ENCODE measurements around the gene OR2AG2.

Gene OR2AG2

GRCh38 chr11:6799402-6799801 is 27.6 kb upstream of the OR2AG2 start, which contains the start of gene OR6A2:
Gene OR6A2, minus strand, starts transcription at chr11:6799689. Its CDS starts 3,981 bp downstream, at chr11:6795708.
- ChIA-PET CTCF (no interaction called here), POLR2A (no interaction called here)
- TF ChIP-seq HDGF (IDR thresholded peaks at IDR 0.05; ENCODE audit: borderline replicate concordance) (no peak), SUZ12 (IDR thresholded peaks at IDR 0.05) (no peak), ELF4 (IDR thresholded peaks at IDR 0.05) (no peak), TARDBP (IDR thresholded peaks at IDR 0.05) (no peak)
- TF ChIP-seq, protein P1, sequence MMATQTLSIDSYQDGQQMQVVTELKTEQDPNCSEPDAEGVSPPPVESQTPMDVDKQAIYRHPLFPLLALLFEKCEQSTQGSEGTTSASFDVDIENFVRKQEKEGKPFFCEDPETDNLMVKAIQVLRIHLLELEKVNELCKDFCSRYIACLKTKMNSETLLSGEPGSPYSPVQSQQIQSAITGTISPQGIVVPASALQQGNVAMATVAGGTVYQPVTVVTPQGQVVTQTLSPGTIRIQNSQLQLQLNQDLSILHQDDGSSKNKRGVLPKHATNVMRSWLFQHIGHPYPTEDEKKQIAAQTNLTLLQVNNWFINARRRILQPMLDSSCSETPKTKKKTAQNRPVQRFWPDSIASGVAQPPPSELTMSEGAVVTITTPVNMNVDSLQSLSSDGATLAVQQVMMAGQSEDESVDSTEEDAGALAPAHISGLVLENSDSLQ (IDR thresholded peaks at IDR 0.05): no peak
- no peak for DNase-seq (ENCODE audit: extremely low spot score)

DNA sequence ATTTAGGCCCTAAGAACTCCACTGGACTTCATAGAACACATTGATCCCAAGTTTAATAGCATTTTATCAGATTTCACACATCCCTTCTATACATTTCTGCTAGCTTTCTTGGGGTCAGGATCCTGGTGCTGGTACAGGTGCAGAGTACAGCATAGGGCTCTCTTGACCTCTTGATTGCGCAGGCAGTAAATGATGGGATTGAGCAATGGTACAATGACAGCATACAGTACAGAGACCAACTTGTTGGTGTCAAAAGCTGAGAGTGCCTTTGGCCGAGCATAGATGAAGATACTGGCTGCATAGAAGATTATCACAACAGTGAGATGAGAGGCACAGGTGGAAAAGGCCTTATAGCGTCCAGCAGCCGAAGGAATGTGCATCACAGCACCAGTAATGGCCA is 22.9 kb upstream of the OR2AG2 start:
- CTCF ChIA-PET: no interaction called here
- DNase-seq (ENCODE audit: extremely low spot score): no peak
- TF ChIP-seq ELF4 (IDR thresholded peaks at IDR 0.05): no peak
- TF ChIP-seq, protein P1 (IDR thresholded peaks at IDR 0.05): no peak
- TF ChIP-seq NFRKB (IDR thresholded peaks at IDR 0.05): no peak
- no peak for TF ChIP-seq FOXM1 (IDR thresholded peaks at IDR 0.05; ENCODE audit: borderline replicate concordance)
- TF ChIP-seq HDGF (IDR thresholded peaks at IDR 0.05; ENCODE audit: borderline replicate concordance): no peak
- POLR2A ChIA-PET: no interaction called here

DNA sequence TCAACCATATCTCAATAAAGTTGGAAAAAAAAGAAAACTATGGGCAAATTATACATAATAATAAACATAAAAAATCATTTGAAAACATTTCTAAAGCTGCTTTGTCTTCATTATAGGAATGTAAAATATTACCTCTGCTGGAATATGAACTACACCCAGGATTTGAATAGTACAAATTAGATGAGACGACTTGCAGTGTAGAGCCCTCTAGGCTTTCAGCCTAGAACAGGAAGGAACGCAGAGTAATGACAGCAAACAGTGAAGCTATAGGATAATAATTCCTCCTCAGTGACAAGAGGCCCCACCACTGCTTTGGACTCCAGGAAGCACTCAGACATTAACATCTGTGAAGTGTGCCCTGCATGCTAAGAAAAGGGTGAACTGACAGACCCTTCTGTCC is 18.8 kb upstream of the OR2AG2 start:
- TF ChIP-seq ARNT (IDR thresholded peaks at IDR 0.05) (no peak), NFRKB (IDR thresholded peaks at IDR 0.05) (no peak), ZNF384 (IDR thresholded peaks at IDR 0.05) (no peak), HDGF (IDR thresholded peaks at IDR 0.05; ENCODE audit: borderline replicate concordance) (no peak), BHLHE40 (IDR thresholded peaks at IDR 0.05; ENCODE audit: borderline replicate concordance) (no peak), ELF4 (IDR thresholded peaks at IDR 0.05) (no peak), CTBP1 (IDR thresholded peaks at IDR 0.05; ENCODE audit: borderline replicate concordance) (no peak)
- CTCF ChIA-PET: no interaction called here
- no peak for DNase-seq (ENCODE audit: extremely low spot score)
- POLR2A ChIA-PET: no interaction called here

DNA sequence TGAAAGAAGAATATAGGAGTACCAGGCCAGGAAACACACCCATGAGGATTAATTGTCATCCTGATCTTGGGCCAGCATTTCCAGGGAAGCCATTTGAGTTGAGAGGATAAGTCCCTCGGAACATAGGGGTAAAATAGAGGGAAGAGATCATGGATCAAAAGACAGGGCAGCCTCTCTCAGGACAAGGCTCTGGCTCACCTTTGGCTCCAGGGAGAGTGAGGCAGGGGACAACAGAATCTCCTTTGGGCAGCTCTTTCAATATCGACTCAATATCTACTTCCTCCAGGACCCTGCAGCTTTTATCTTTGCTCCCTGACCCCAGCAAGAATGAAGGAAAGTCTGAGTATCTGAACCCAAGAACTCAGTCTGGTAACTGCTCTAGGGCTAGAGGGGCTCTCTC is 10.9 kb upstream of the OR2AG2 start, which contains the start of gene OR2AG1:
TSS of gene OR2AG1 (plus strand) at position 301 of the 400 bp plus-strand sequence. CDS start 2,018 bp downstream, outside the sequence.
- no peak for DNase-seq (ENCODE audit: extremely low spot score)
- CTCF ChIA-PET: no interaction called here
- TF ChIP-seq L3MBTL2 (conservative IDR thresholded peaks at IDR 0.05): no peak
- TF ChIP-seq TARDBP (IDR thresholded peaks at IDR 0.05): no peak
- no peak for TF ChIP-seq SP1 (IDR thresholded peaks at IDR 0.05)
- TF ChIP-seq FOXK2 (IDR thresholded peaks at IDR 0.05): no peak
- TF ChIP-seq LEF1 (IDR thresholded peaks at IDR 0.05; ENCODE audit: borderline replicate concordance): no peak
- TF ChIP-seq SUZ12 (IDR thresholded peaks at IDR 0.05): no peak
- TF ChIP-seq ZNF384 (IDR thresholded peaks at IDR 0.05): no peak
- no peak for TF ChIP-seq NFRKB (IDR thresholded peaks at IDR 0.05)
- no peak for TF ChIP-seq FOXM1 (IDR thresholded peaks at IDR 0.05; ENCODE audit: borderline replicate concordance)
- no peak for TF ChIP-seq BHLHE40 (IDR thresholded peaks at IDR 0.05; ENCODE audit: borderline replicate concordance)
- no peak for TF ChIP-seq HDGF (IDR thresholded peaks at IDR 0.05; ENCODE audit: borderline replicate concordance)
- TF ChIP-seq, protein P1 (IDR thresholded peaks at IDR 0.05): no peak
- TF ChIP-seq FOXA1 (IDR thresholded peaks at IDR 0.05): no peak
- no peak for TF ChIP-seq ELF4 (IDR thresholded peaks at IDR 0.05)
- TF ChIP-seq CTBP1 (IDR thresholded peaks at IDR 0.05; ENCODE audit: borderline replicate concordance): no peak
- no peak for TF ChIP-seq ARNT (IDR thresholded peaks at IDR 0.05)
- POLR2A ChIA-PET: no interaction called here

DNA sequence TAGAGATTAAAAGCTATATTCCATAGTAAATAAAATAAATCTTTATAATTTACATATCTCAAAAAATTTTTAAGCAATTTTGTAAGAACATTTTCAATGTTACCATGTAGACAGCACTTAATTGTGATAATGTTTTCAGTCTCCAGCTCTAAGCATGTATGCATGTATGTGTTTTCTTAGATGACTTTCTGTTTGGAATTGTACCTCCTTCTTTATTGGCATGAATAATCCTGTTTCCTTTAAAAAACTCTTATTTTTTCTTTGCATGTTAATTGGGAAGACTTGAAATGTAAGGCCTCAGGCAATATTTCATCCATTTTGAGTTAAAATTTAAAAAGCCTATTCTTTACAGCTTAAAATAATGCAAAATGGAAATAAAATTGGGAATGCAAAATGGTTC is 9.1 kb upstream of the OR2AG2 start:
- TF ChIP-seq HDGF (IDR thresholded peaks at IDR 0.05; ENCODE audit: borderline replicate concordance): no peak
- TF ChIP-seq CTBP1 (IDR thresholded peaks at IDR 0.05; ENCODE audit: borderline replicate concordance): no peak
- TF ChIP-seq SP1 (IDR thresholded peaks at IDR 0.05): no peak
- no peak for TF ChIP-seq L3MBTL2 (conservative IDR thresholded peaks at IDR 0.05)
- TF ChIP-seq TARDBP (IDR thresholded peaks at IDR 0.05): no peak
- TF ChIP-seq FOXA1 (IDR thresholded peaks at IDR 0.05): no peak
- TF ChIP-seq ARNT (IDR thresholded peaks at IDR 0.05): no peak
- TF ChIP-seq ELF4 (IDR thresholded peaks at IDR 0.05): no peak
- TF ChIP-seq FOXM1 (IDR thresholded peaks at IDR 0.05; ENCODE audit: borderline replicate concordance): no peak
- TF ChIP-seq, protein P1 (IDR thresholded peaks at IDR 0.05): no peak
- TF ChIP-seq ZNF384 (IDR thresholded peaks at IDR 0.05): no peak
- TF ChIP-seq NFRKB (IDR thresholded peaks at IDR 0.05): no peak
- TF ChIP-seq SUZ12 (IDR thresholded peaks at IDR 0.05): no peak
- TF ChIP-seq FOXK2 (IDR thresholded peaks at IDR 0.05): no peak
- no peak for TF ChIP-seq BHLHE40 (IDR thresholded peaks at IDR 0.05; ENCODE audit: borderline replicate concordance)
- TF ChIP-seq LEF1 (IDR thresholded peaks at IDR 0.05; ENCODE audit: borderline replicate concordance): no peak
- CTCF ChIA-PET: no interaction called here
- POLR2A ChIA-PET: no interaction called here
- no peak for DNase-seq (ENCODE audit: extremely low spot score)

DNA sequence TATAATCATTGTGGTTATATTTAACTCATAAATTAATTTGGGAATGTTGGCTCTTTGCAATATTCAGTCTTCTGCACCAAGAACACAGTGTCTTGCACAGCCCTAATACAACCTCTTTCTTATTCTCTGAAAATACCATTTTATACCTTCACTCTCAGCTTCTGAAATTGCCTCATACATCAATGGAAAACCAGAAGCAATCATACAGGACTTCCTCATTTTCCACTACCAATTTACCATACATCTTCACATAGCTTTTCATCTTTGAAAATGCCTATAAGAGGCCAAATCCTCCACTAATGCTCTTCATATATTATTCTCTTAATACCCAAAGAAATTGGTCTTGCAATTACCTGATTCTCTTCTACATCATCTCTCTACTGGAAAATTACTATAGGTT is 6.7 kb upstream of the OR2AG2 start:
- POLR2A ChIA-PET: no interaction called here
- no peak for DNase-seq (ENCODE audit: extremely low spot score)

More for the DNA sequence above, 6.7 kb upstream of the OR2AG2 start:
- no peak for TF ChIP-seq ARNT (IDR thresholded peaks at IDR 0.05)
- TF ChIP-seq FOXA1 (IDR thresholded peaks at IDR 0.05): no peak
- TF ChIP-seq L3MBTL2 (conservative IDR thresholded peaks at IDR 0.05): no peak
- TF ChIP-seq FOXK2 (IDR thresholded peaks at IDR 0.05): no peak
- TF ChIP-seq, protein P1 (IDR thresholded peaks at IDR 0.05): no peak
- TF ChIP-seq BHLHE40 (IDR thresholded peaks at IDR 0.05; ENCODE audit: borderline replicate concordance): no peak
- TF ChIP-seq LEF1 (IDR thresholded peaks at IDR 0.05; ENCODE audit: borderline replicate concordance): no peak
- no peak for TF ChIP-seq FOXM1 (IDR thresholded peaks at IDR 0.05; ENCODE audit: borderline replicate concordance)
- TF ChIP-seq NFRKB (IDR thresholded peaks at IDR 0.05): no peak
- no peak for TF ChIP-seq TARDBP (IDR thresholded peaks at IDR 0.05)
- TF ChIP-seq ZNF384 (IDR thresholded peaks at IDR 0.05): no peak
- no peak for TF ChIP-seq HDGF (IDR thresholded peaks at IDR 0.05; ENCODE audit: borderline replicate concordance)
- TF ChIP-seq SP1 (IDR thresholded peaks at IDR 0.05): no peak
- TF ChIP-seq CTBP1 (IDR thresholded peaks at IDR 0.05; ENCODE audit: borderline replicate concordance): no peak
- TF ChIP-seq ELF4 (IDR thresholded peaks at IDR 0.05): no peak
- CTCF ChIA-PET: interaction anchor here (0.7 kb wide), 1 partner anchor 41 kb away, joined by 3 read pairs; no protein-coding TSS in a partner anchor
